GM23248 (cell line): Measurements from ENCODE around the gene TJP3.

Experiments
- EZH2 ChIP-seq: fragments of 200-600 bp; sonication (generic); IDR thresholded peaks from 2 replicates; pipeline ENCODE4 v1.6.1; 2018; ENCODE audit warnings: antibody characterized with exemption, mild to moderate bottlenecking; ENCODE audit not compliant: insufficient read depth, poor library complexity, severe bottlenecking
- EZH2phosphoT487 ChIP-seq: fragments of 200-600 bp; sonication (generic); IDR thresholded peaks from 2 replicates; pipeline ENCODE4 v1.6.1; 2018; ENCODE audit warnings: antibody characterized with exemption, moderate library complexity, mild to moderate bottlenecking, low read depth; ENCODE audit not compliant: insufficient read depth

DNA sequence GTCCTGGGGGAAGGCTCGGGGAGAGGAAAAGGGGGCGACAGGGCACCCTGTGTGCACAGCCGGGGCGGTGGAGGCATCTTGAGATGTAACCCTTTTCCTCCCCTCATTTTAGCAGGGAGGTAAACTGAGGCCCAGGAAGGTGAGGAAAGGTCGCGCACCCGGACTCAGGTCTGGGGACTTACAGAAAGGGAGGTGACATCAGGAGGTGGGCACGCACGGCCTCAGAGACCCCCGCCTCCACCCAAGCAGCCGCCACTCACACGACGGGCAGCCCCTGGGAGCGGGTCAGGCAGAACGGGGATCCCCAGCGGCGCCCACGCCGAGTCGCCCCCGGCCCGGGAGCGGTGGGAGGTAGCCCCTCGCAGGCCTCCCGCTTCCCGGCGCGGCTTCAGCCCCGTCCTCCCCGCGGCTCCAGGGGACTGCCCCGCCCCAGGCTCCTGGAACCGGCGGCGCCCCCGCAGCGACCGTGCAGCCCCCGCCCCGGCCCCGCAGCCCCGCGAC, 8.4 kb upstream of the TJP3 start:
- TF ChIP-seq EZH2phosphoT487, result no peak
- no peak for TF ChIP-seq EZH2
